Kidney (tissue), 14 donors: ENCODE measurements around the gene FAM193B. TPM values are rescaled to one million over a fixed set of nuclear protein-coding genes. Genes with fewer than 3 reads are reported as not detected.
A peak's percentile ranks its signal among the peaks of the same experiment; 100 is the strongest.

Experiments used
- DNase-seq, 5 donors: peaks; one replicate each; pipeline ENCODE4 v3.0.0-alpha.2; 2013 to 2020
- FAIRE-seq: peaks from 2 replicates; lab custom pipeline; 2012; peaks lifted over from hg19 to GRCh38; lab: Jason Lieb, UNC
- H3K27ac ChIP-seq, 2 donors: one replicate each; pipeline ENCODE4 v1.7.0; 2013; ENCODE audit warnings: low read depth in 2 of 2, low read length in 2 of 2, inconsistent platforms in 1 of 2
- H3K27me3 ChIP-seq: one replicate; pipeline ENCODE4 v1.7.1; 2013; ENCODE audit warnings: low read length, inconsistent platforms; ENCODE audit not compliant: control insufficient read depth, insufficient read depth
- H3K36me3 ChIP-seq, 3 donors: one replicate each; pipeline versions ENCODE4 v1.7.0 to v1.7.1; 2013; ENCODE audit warnings: low read length in 3 of 3, control low read depth in 1 of 3, inconsistent platforms in 1 of 3; ENCODE audit not compliant: insufficient read depth in 3 of 3, control insufficient read depth in 2 of 3
- H3K4me1 ChIP-seq, 3 donors: one replicate each; pipeline versions ENCODE4 v1.7.0 to v1.7.1; 2013; ENCODE audit warnings: low read length in 3 of 3, inconsistent platforms in 1 of 3, low read depth in 1 of 3; ENCODE audit not compliant: control insufficient read depth in 2 of 3, insufficient read depth in 2 of 3
- H3K4me3 ChIP-seq, 3 donors: one replicate each; pipeline versions ENCODE4 v1.7.0 to v1.8.1; 2013; ENCODE audit warnings: low read length in 3 of 3, control low read depth in 1 of 3, inconsistent platforms in 1 of 3
- H3K9ac ChIP-seq, 3 donors: one replicate each; pipeline versions ENCODE4 v1.7.0 to v1.7.1; 2013; ENCODE audit warnings: low read length in 3 of 3, control low read depth in 1 of 3, inconsistent platforms in 1 of 3
- H3K9me3 ChIP-seq, 3 donors: one replicate each; pipeline versions ENCODE4 v1.7.0 to v1.7.1; 2013; ENCODE audit warnings: low read length in 3 of 3, control low read depth in 1 of 3, inconsistent platforms in 1 of 3; ENCODE audit not compliant: control insufficient read depth in 2 of 3, insufficient read depth in 1 of 3
- intact Hi-C: fragments of 100-400 bp; cut with DNase I; formaldehyde crosslinking; loops from one replicate; pipeline ENCODE4 v1.11.1; 2022
- polyA plus RNA-seq: library from polyadenylated mRNA; stranded (reverse); fragments of 350-450 nt; fragmentation: Illumina TruSeq; extraction: RNeasy Lipid Tissue Mini Kit (QIAGEN cat#74804); gene quantifications from one replicate; pipeline ENCODE4 v1.2.3, GENCODE V29; 2014; ENCODE audit warnings: low read depth, low replicate concordance; ENCODE audit not compliant: insufficient read depth
- total RNA-seq: library from RNA; stranded (reverse); fragmentation: NEBNext Ultra II Directional; extraction: Animal tissue kit (Norgen Biotek cat#: 25700); gene quantifications from one replicate; pipeline ENCODE4 v1.2.1, GENCODE V29; 2021
- TF ChIP-seq, protein P1 (sequence below): IDR thresholded peaks from 3 replicates; pipeline ENCODE4 v1.5.1; 2012; ENCODE audit warnings: mild to moderate bottlenecking, moderate library complexity, borderline replicate concordance; ENCODE audit not compliant: insufficient read depth; ENCODE audit errors: extremely low read depth
- donor health status: control.
- donor health status: control.
- donor health status: control.
- donor health status: control.
- donor health status: control.
- donor health status: DM: yes; HTN: yes; CAD: no.
- donor health status: Normal renal cell carcinoma (clear cell type).

FAM193B gene
- total and polyA plus RNA-seq, 2 donors from 2014 or later = 61.0 to 77.8 TPM

DNA sequence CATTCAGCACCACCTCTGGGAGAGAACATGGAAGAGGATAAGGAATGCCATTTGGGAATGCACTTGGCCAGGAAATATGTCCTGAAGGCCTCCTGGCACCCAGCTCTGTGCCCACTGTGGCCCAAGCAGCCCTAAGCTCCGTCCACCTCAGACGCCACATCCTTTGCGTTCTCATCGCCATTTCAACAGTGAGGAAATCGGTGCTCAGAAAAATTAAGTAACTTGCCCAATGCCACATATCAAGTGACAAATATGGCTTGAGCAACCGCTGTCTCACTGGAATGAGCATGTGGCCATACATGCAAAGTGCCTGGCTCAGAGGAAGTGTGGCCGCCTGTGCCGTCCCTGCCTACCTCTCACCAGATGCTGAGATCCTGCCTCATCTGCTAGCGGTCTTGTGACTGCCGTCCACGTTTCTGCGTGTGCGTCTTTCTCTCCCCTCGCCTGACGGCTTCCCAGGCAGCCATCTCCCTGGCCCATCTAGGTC is 43.8 kb downstream of the FAM193B start:
- peaks cover 0 to 3% (median 0%) of the 10 kb centered on the region in 3 donors for H3K4me1 ChIP-seq
- no peak for DNase-seq
- H3K4me3 ChIP-seq = no peak overlapping the region
- peaks cover 5 to 24% (median 17%) of the 10 kb centered on the region in 3 donors for H3K36me3 ChIP-seq
- no peak for FAIRE-seq
- no peak overlapping the region for H3K27ac ChIP-seq
- intact Hi-C loops = no loop called here
- no peaks in the 10 kb centered on the region for H3K27me3 ChIP-seq
- H3K9me3 ChIP-seq = no peaks in the 10 kb centered on the region
- H3K9ac ChIP-seq = no peak overlapping the region
- TF ChIP-seq, protein P1, sequence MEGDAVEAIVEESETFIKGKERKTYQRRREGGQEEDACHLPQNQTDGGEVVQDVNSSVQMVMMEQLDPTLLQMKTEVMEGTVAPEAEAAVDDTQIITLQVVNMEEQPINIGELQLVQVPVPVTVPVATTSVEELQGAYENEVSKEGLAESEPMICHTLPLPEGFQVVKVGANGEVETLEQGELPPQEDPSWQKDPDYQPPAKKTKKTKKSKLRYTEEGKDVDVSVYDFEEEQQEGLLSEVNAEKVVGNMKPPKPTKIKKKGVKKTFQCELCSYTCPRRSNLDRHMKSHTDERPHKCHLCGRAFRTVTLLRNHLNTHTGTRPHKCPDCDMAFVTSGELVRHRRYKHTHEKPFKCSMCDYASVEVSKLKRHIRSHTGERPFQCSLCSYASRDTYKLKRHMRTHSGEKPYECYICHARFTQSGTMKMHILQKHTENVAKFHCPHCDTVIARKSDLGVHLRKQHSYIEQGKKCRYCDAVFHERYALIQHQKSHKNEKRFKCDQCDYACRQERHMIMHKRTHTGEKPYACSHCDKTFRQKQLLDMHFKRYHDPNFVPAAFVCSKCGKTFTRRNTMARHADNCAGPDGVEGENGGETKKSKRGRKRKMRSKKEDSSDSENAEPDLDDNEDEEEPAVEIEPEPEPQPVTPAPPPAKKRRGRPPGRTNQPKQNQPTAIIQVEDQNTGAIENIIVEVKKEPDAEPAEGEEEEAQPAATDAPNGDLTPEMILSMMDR = no peak

DNA sequence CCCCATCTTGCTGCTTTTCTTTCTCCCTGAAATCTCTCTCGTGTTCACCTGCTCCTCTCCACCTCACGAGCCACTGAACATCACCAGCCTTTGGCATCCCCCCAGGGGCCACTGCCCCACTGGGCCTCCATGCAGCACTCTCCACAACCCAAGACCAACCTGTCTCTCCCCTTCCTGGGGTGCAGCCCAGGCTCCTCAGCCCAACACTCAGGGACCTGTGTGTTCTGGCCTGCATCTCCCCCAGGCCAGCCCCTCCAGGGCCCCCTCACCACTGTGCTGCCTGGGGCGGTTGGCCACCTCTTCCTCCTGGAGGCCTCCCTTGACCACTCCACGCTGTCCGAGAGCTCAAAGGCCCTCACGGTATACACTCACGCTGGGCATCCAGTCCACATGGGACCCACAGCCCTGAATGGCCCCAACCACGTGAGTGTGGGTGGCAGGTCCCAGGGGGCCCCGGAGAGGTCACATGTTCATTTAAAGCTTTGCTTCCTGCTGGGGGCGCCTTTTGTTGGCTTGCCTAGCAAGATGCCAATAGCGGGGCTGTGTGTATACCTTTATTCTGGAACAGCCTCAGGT is 44.3 kb downstream of the FAM193B start:
- no peaks in the 10 kb centered on the region for H3K4me1 ChIP-seq
- no peak overlapping the region for H3K27ac ChIP-seq
- peaks cover 4 to 24% (median 15%) of the 10 kb centered on the region in 3 donors for H3K36me3 ChIP-seq
- H3K9me3 ChIP-seq = no peaks in the 10 kb centered on the region
- H3K4me3 ChIP-seq = no peak overlapping the region
- DNase-seq = no peak
- intact Hi-C loops = no loop called here
- FAIRE-seq = no peak
- H3K9ac ChIP-seq = no peak overlapping the region
- H3K27me3 ChIP-seq = no peaks in the 10 kb centered on the region
- TF ChIP-seq, protein P1 = no peak

DNA sequence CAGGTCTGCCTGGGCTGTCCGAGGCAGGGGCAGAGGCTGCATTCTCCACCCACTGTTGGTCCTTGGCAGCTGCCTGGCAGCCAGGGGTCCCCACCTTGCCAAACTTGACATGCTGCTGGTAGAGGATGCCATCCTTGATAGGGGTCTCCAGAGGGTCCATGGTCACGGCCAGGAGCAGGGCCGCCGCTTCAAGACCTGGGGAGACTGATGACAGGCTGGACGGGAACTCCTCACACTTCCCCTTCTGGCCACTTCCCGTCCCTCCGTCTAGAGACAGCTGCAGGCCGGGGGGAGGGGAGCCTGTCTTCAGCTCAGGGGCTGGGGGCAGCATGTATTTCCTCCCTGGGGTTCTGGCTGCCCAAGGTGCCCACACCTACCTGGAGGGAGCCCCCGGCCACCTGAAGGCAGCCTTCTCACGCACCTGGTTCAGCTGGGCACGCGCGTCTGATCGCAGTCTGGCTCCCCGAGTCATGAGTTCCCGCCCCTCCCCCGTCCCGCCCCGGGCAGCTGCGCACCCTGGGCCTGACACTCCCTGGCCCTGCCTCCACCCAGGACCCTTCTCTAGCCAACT is 44.9 kb downstream of the FAM193B start, which contains the start of gene DOK3:
Gene DOK3 (minus strand): TSS at position 446 of the 571 bp plus-strand sequence. CDS start 286 bp downstream, at position 160.
- intact Hi-C loops = no loop called here
- Histone ChIP-seq H3K9me3 (no peaks in the 10 kb centered on the region), H3K4me1 (no peaks in the 10 kb centered on the region), H3K27me3 (no peaks in the 10 kb centered on the region), H3K27ac (no peak within 1 kb of the TSS), H3K36me3 (peaks cover 0 to 20% (median 13%) of the 10 kb centered on the region in 3 donors), H3K9ac (no peak within 1 kb of the TSS), H3K4me3 (no peak within 1 kb of the TSS)
- TF ChIP-seq, protein P1 = no peak
- DNase-seq (peak in 1 of 5 donors; percentile 72), FAIRE-seq (no peak)
